HCT116 (cell line): ENCODE measurements around the gene PHB1. TPM values are rescaled to one million over a fixed set of nuclear protein-coding genes. Genes with fewer than 3 reads are reported as not detected.

Source experiments
- ATAC-seq: fragments of 200-7000 bp; cut with Tn5 transposase; 2 replicates; pipeline ENCODE4 v1.9.1; 2020; ENCODE audit warnings: mild to moderate bottlenecking, moderate library complexity
- BruUV-seq: library from RNA; stranded (reverse); fragments of 400-500 nt; replicated peaks from 2 replicates; lab custom pipeline; 2021; lab: Mats Ljungman, UMichigan
- CTCF ChIA-PET: fragments of 300-600 bp; sonication (Branson Sonifier 250); formaldehyde crosslinking; loops from one replicate; lab custom pipeline; 2021; ENCODE audit warnings: antibody characterized with exemption; lab: Charles Lee
- POLR2A ChIA-PET: fragments of 300-600, 350-600 bp; sonication (Branson Sonifier 250); formaldehyde crosslinking; loops from one replicate; lab custom pipeline; 2021; ENCODE audit warnings: antibody characterized with exemption; lab: Charles Lee
- RAD21 ChIA-PET, 2 experiments: fragments of 300-600 bp; sonication (Branson Sonifier 250); formaldehyde crosslinking; loops; one replicate each; lab custom pipeline; 2023; ENCODE audit warnings: low total read pairs in 2 of 2; ENCODE audit not compliant: uncharacterized antibody in 2 of 2, unreplicated experiment in 2 of 2, low non-redundant PET in 1 of 2; lab: Charles Lee
- DNase-seq: peaks from one replicate; pipeline ENCODE4 v3.0.0-alpha.2; 2010; ENCODE audit warnings: low read depth, low spot score
- H2AFZ ChIP-seq: fragments of 200-600 bp; shearing (Covaris generic), sonication (generic); 2 replicates; pipeline ENCODE4 v1.6.1; 2017; ENCODE audit warnings: low read depth, mixed run types, mixed read lengths, antibody characterized with exemption, low read length; ENCODE audit not compliant: poor library complexity, severe bottlenecking
- H3K27ac ChIP-seq: 2 replicates; pipeline ENCODE4 v1.5.1; 2012; ENCODE audit warnings: low read depth, low read length
- H3K27me3 ChIP-seq: fragments of 200-600 bp; sonication (generic); 2 replicates; pipeline ENCODE4 v1.6.1; 2016; ENCODE audit warnings: mixed run types, low read length, mixed read lengths; ENCODE audit not compliant: insufficient read depth
- H3K36me3 ChIP-seq, 2 experiments: fragments of 200-500 bp in 1 of 2; fragments of 200-600 bp in 1 of 2; sonication (Bioruptor generic) in 1 of 2; sonication (generic) in 1 of 2; 2 replicates each; pipeline versions ENCODE4 v1.5.1 to v1.6.1; 2014 to 2016; ENCODE audit warnings: low read length in 2 of 2, inconsistent platforms in 1 of 2, mixed read lengths in 1 of 2, mixed run types in 1 of 2; ENCODE audit not compliant: insufficient read depth in 2 of 2, control insufficient read depth in 1 of 2
- H3K4me1 ChIP-seq, 2 experiments: fragments of 200-600 bp in 1 of 2; sonication (generic) in 1 of 2; 2 replicates each; pipeline versions ENCODE4 v1.5.1 to v1.6.1; 2012 to 2017; ENCODE audit warnings: low read length in 2 of 2, inconsistent platforms in 1 of 2, mild to moderate bottlenecking in 1 of 2, mixed read lengths in 1 of 2, mixed run types in 1 of 2, moderate library complexity in 1 of 2; ENCODE audit not compliant: insufficient read depth in 2 of 2, control insufficient read depth in 1 of 2
- H3K4me2 ChIP-seq: fragments of 200-600 bp; sonication (generic); 2 replicates; pipeline ENCODE4 v1.6.1; 2017; ENCODE audit warnings: mixed run types, low read length, mixed read lengths
- H3K4me3 ChIP-seq, 2 experiments: fragments of 200-600 bp in 1 of 2; sonication (generic) in 1 of 2; replicated peaks in 1 of 2; 2 replicates each; pipeline ENCODE4 v1.5.1; 2011 to 2016; ENCODE audit warnings: low read length in 2 of 2, control low read depth in 1 of 2, low read depth in 1 of 2, mild to moderate bottlenecking in 1 of 2, mixed read lengths in 1 of 2, mixed run types in 1 of 2
- H3K79me2 ChIP-seq: fragments of 200-600 bp; sonication (generic); 2 replicates; pipeline ENCODE4 v1.6.1; 2017; ENCODE audit warnings: mild to moderate bottlenecking, mixed run types, low read length, moderate library complexity, mixed read lengths; ENCODE audit not compliant: insufficient read depth
- H3K9ac ChIP-seq: fragments of 200-600 bp; sonication (generic); 2 replicates; pipeline ENCODE4 v1.6.1; 2016; ENCODE audit warnings: low read length, mixed read lengths
- H3K9me2 ChIP-seq: fragments of 200-600 bp; sonication (generic), shearing (Covaris generic); 2 replicates; pipeline ENCODE4 v1.6.1; 2017; ENCODE audit warnings: mixed run types, mild to moderate bottlenecking, moderate library complexity; ENCODE audit not compliant: insufficient read depth
- H3K9me3 ChIP-seq, 2 experiments: fragments of 200-500 bp in 1 of 2; fragments of 200-600 bp in 1 of 2; sonication (Bioruptor generic) in 1 of 2; sonication (generic) in 1 of 2; 2 replicates each; pipeline ENCODE4 v1.6.1; 2014 to 2017; ENCODE audit warnings: low read length in 2 of 2, mixed read lengths in 2 of 2, inconsistent platforms in 1 of 2, low read depth in 1 of 2, mild to moderate bottlenecking in 1 of 2, mixed run types in 1 of 2, moderate library complexity in 1 of 2; ENCODE audit not compliant: control insufficient read depth in 1 of 2, insufficient read depth in 1 of 2
- H4K20me1 ChIP-seq: fragments of 200-600 bp; sonication (generic), shearing (Covaris generic); 2 replicates; pipeline ENCODE4 v1.6.1; 2017; ENCODE audit warnings: mixed run types, mild to moderate bottlenecking, moderate library complexity; ENCODE audit not compliant: insufficient read depth
- CEBPB ChIP-seq: IDR thresholded peaks from 2 replicates; pipeline ENCODE4 v1.6.1; 2012; ENCODE audit warnings: low read depth
- JUND ChIP-seq: IDR thresholded peaks from 2 replicates; pipeline ENCODE4 v1.6.1; 2012
- MAX ChIP-seq: IDR thresholded peaks from 2 replicates; pipeline ENCODE4 v1.6.1; 2012
- POLR2A ChIP-seq: IDR thresholded peaks from 2 replicates; pipeline ENCODE4 v1.7.0; 2011; ENCODE audit warnings: borderline replicate concordance; ENCODE audit not compliant: insufficient read depth, insufficient read length; ENCODE audit errors: extremely low read depth
- POLR2AphosphoS5 ChIP-seq: IDR thresholded peaks from 2 replicates; pipeline ENCODE4 v1.6.1; 2011; ENCODE audit warnings: mild to moderate bottlenecking, low read depth, low read length, moderate library complexity
- RAD21 ChIP-seq: IDR thresholded peaks from 2 replicates; pipeline ENCODE4 v1.6.1; 2012; ENCODE audit warnings: low read depth, mild to moderate bottlenecking
- REST ChIP-seq: IDR thresholded peaks from 2 replicates; pipeline ENCODE4 v1.6.1; 2012; ENCODE audit warnings: low read depth
- SIN3A ChIP-seq: IDR thresholded peaks from 2 replicates; pipeline ENCODE4 v1.6.1; 2012; ENCODE audit warnings: low read depth
- SP1 ChIP-seq: IDR thresholded peaks from 2 replicates; pipeline ENCODE4 v1.6.1; 2012; ENCODE audit warnings: low read depth
- SRF ChIP-seq: IDR thresholded peaks from 2 replicates; pipeline ENCODE4 v1.6.1; 2012; ENCODE audit warnings: low read depth
- TCF7L2 ChIP-seq: IDR thresholded peaks from 2 replicates; pipeline ENCODE4 v1.7.0; 2011; ENCODE audit warnings: borderline replicate concordance, inconsistent platforms; ENCODE audit not compliant: insufficient read depth, insufficient read length; ENCODE audit errors: extremely low read depth
- YY1 ChIP-seq: IDR thresholded peaks from 2 replicates; pipeline ENCODE4 v1.6.1; 2011; ENCODE audit warnings: low read length, low read depth, moderate library complexity, mild to moderate bottlenecking; ENCODE audit not compliant: insufficient replicate concordance; ENCODE audit errors: extremely low read depth
- ZBTB33 ChIP-seq: IDR thresholded peaks from 2 replicates; pipeline ENCODE4 v1.6.1; 2011; ENCODE audit warnings: mild to moderate bottlenecking, low read length, moderate library complexity; ENCODE audit not compliant: insufficient replicate concordance; ENCODE audit errors: extremely low read depth
- ZFX ChIP-seq: fragments of 450-650 bp; IDR thresholded peaks from 2 replicates; pipeline ENCODE4 v1.6.1; 2017
- ZNF274 ChIP-seq: fragments of 200-500 bp; sonication (Bioruptor generic); IDR thresholded peaks from 2 replicates; pipeline ENCODE4 v1.6.1; 2014; ENCODE audit warnings: mild to moderate bottlenecking, low read depth, low read length, inconsistent platforms
- intact Hi-C: fragments of 100-400 bp; cut with micrococcal nuclease; formaldehyde crosslinking; loops from 2 replicates; pipeline ENCODE4 v1.10.0; 2022
- total RNA-seq: library from RNA; stranded (reverse); gene quantifications from one replicate; pipeline ENCODE4 v1.2.1, GENCODE V29; 2021; ENCODE audit not compliant: unreplicated experiment

The PHB1 gene
- total RNA-seq, 1 experiment from 2014 or later: 534 TPM

GRCh38 chr17:49356320-49356719 is 58.4 kb downstream of the PHB1 start:
- no peak overlapping the region for H3K9ac ChIP-seq
- no peak overlapping the region for H3K27ac ChIP-seq
- peaks cover 93% of the 10 kb centered on the region for H3K79me2 ChIP-seq
- ChIA-PET CTCF (no interaction called here), POLR2A (interaction anchor here (0.7 kb wide), 1 partner anchor 18 kb away, joined by 4 read pairs; no protein-coding TSS in a partner anchor), RAD21 (no interaction called here)
- H3K4me3 ChIP-seq: no peak overlapping the region
- H2AFZ ChIP-seq: no peak overlapping the region
- intact Hi-C loops: no loop called here
- H3K9me3 ChIP-seq: no peaks in the 10 kb centered on the region
- no peaks in the 10 kb centered on the region for H3K36me3 ChIP-seq
- DNase-seq: no peak
- no peak overlapping the region for H3K4me2 ChIP-seq
- TF ChIP-seq SIN3A (no peak), ZFX (no peak), POLR2AphosphoS5 (no peak), JUND (no peak), REST (no peak), ZNF274 (no peak), TCF7L2 (no peak), RAD21 (no peak), YY1 (no peak), SP1 (no peak), MAX (no peak), POLR2A (no peak), SRF (no peak), CEBPB (no peak), ZBTB33 (no peak)
- peaks cover 8 to 14% of the 10 kb centered on the region in 2 experiments; a peak in 3 of 4 replicates for H3K4me1 ChIP-seq
- peaks cover 9% of the 10 kb centered on the region; the same call in 1 of the 2 replicates for H4K20me1 ChIP-seq
- no TSS peak for BruUV-seq
- H3K9me2 ChIP-seq: no peaks in the 10 kb centered on the region
- H3K27me3 ChIP-seq: no peaks in the 10 kb centered on the region
- ATAC-seq: no peak
